ENCODE results near the gene ATXN10.

Gene ATXN10

DNA sequence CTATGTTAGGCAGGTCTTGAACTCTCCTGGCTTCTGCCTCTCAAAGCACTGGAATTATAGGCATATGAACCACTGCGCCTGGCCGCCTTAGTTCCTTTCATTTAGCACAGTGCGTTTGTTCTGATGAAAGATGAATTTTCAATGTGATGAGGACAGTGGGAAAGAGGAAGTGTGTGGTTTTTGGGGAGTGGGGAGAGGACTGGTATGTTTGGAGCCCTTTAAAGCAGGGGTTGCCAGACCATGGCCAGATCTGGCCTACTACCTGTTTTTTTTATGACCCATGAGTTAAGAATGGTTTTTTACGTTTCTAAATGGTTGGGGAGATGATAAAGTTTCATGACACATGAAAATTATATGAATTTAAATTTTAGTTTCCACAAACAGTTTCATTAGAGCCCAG is 12.5 kb downstream of the ATXN10 start:
- no peak for TF ChIP-seq CTCF (IDR thresholded peaks at IDR 0.05; ENCODE audit: low read depth, low read length)
- no peak overlapping the region for H3K27ac ChIP-seq
- no peaks in the 10 kb centered on the region for H3K27me3 ChIP-seq (ENCODE audit: insufficient read depth, low read depth, severe bottlenecking)
- no peaks in the 10 kb centered on the region for H3K9me3 ChIP-seq (ENCODE audit: severe bottlenecking)
- H3K4me3 ChIP-seq (ENCODE audit: low read depth, low read length), result no peak overlapping the region
- no peaks in the 10 kb centered on the region; the same call in 1 of the 2 replicates for H3K36me3 ChIP-seq
- no peak for DNase-seq

- Histone ChIP-seq H3K36me3 (peaks cover 4% of the 10 kb centered on the region), H3K27ac (no peak overlapping the region), H3K9me3 (ENCODE audit: severe bottlenecking) (no peaks in the 10 kb centered on the region), H3K27me3 (ENCODE audit: insufficient read depth, low read depth, severe bottlenecking) (no peaks in the 10 kb centered on the region), H3K4me3 (ENCODE audit: low read depth, low read length) (no peak overlapping the region)
- no peak for DNase-seq
- no peak for TF ChIP-seq CTCF (IDR thresholded peaks at IDR 0.05; ENCODE audit: low read depth, low read length)
Observed at GRCh38 chr22:45684752-45685574, 13.3 kb downstream of the ATXN10 start.

DNA sequence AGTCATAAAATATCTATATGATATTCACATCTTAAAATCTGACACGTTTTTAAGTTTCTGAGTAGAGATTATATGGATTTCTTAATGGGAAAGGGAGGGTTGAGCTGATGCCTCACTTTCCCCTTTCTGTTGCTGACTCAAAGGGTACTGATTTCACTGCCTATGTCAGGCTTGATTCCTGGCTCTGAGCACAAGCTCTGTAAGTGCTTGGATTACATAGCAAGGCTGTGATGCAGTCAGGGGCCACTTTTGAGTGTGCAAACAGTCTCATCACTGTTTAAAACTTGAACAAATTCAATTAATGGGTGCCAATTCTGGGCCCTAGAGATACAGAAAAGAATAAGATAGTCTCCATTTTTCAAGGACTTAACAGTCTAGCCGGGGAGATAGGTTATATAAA is 14.4 kb downstream of the ATXN10 start:
- H3K27ac ChIP-seq, result no peak overlapping the region
- no peak overlapping the region for H3K4me3 ChIP-seq (ENCODE audit: low read depth, low read length)
- no peak for TF ChIP-seq CTCF (IDR thresholded peaks at IDR 0.05; ENCODE audit: low read depth, low read length)
- H3K27me3 ChIP-seq (ENCODE audit: insufficient read depth, low read depth, severe bottlenecking), result no peaks in the 10 kb centered on the region
- DNase-seq, result no peak
- H3K9me3 ChIP-seq (ENCODE audit: severe bottlenecking), result no peaks in the 10 kb centered on the region
- H3K36me3 ChIP-seq, result peaks cover 7% of the 10 kb centered on the region

GRCh38 chr22:45686836-45687235 is 15.2 kb downstream of the ATXN10 start:
- no peaks in the 10 kb centered on the region for H3K27me3 ChIP-seq (ENCODE audit: insufficient read depth, low read depth, severe bottlenecking)
- no peaks in the 10 kb centered on the region for H3K9me3 ChIP-seq (ENCODE audit: severe bottlenecking)
- DNase-seq, result no peak
- H3K36me3 ChIP-seq, result peaks cover 13% of the 10 kb centered on the region
- no peak overlapping the region for H3K4me3 ChIP-seq (ENCODE audit: low read depth, low read length)
- no peak overlapping the region for H3K27ac ChIP-seq
- TF ChIP-seq CTCF (IDR thresholded peaks at IDR 0.05; ENCODE audit: low read depth, low read length), result no peak

GRCh38 chr22:45688600-45689080 is 17.0 kb downstream of the ATXN10 start:
- Histone ChIP-seq H3K27me3 (ENCODE audit: insufficient read depth, low read depth, severe bottlenecking) (no peaks in the 10 kb centered on the region), H3K9me3 (ENCODE audit: severe bottlenecking) (no peaks in the 10 kb centered on the region), H3K36me3 (peaks cover 31% of the 10 kb centered on the region), H3K4me3 (ENCODE audit: low read depth, low read length) (no peak overlapping the region), H3K27ac (no peak overlapping the region)
- no peak for DNase-seq
- TF ChIP-seq CTCF (IDR thresholded peaks at IDR 0.05; ENCODE audit: low read depth, low read length), result no peak
